Activated CD8-positive, alpha-beta memory T cell treated with anti-CD3 and anti-CD28 coated beads, Interleukin-2, amount 50 U/mL, for 24 hours (primary cell): Measurements from ENCODE around the gene CUEDC1.

Experiments used
- DNase-seq: peaks from one replicate; pipeline ENCODE4 v3.0.0-alpha.2; 2020; ENCODE audit errors: extremely low read depth

Gene CUEDC1

GRCh38 chr17:57957120-57957850 is 2.1 kb upstream of the CUEDC1 start:
- DNase-seq, result no peak

- no peak for DNase-seq
Observed at GRCh38 chr17:57956291-57957119, 1.3 kb upstream of the CUEDC1 start.

GRCh38 chr17:57954397-57955182 is 622 bp downstream of the CUEDC1 start:
- no peak for DNase-seq

GRCh38 chr17:57953705-57954396 is 1.4 kb downstream of the CUEDC1 start:
- DNase-seq, result no peak

- no peak for DNase-seq
Observed at GRCh38 chr17:57953219-57953618, 2.0 kb downstream of the CUEDC1 start.

GRCh38 chr17:57949649-57950048 is 5.6 kb downstream of the CUEDC1 start:
- no peak for DNase-seq

- DNase-seq, result no peak
Observed at GRCh38 chr17:57948555-57949420, 6.4 kb downstream of the CUEDC1 start.

- no peak for DNase-seq
Observed at GRCh38 chr17:57948169-57948554, 7.0 kb downstream of the CUEDC1 start.

- DNase-seq, result no peak
Observed at GRCh38 chr17:57947369-57947768, 7.8 kb downstream of the CUEDC1 start.

- no peak for DNase-seq
Observed at GRCh38 chr17:57946798-57947358, 8.3 kb downstream of the CUEDC1 start.

- no peak for DNase-seq
Observed at GRCh38 chr17:57945996-57946797, 9.0 kb downstream of the CUEDC1 start.

GRCh38 chr17:57944908-57945307 is 10.3 kb downstream of the CUEDC1 start:
- no peak for DNase-seq

- no peak for DNase-seq
Observed at GRCh38 chr17:57943645-57944044, 11.6 kb downstream of the CUEDC1 start.

GRCh38 chr17:57943140-57943539 is 12.1 kb downstream of the CUEDC1 start:
- no peak for DNase-seq

GRCh38 chr17:57941384-57942370 is 13.5 kb downstream of the CUEDC1 start:
- no peak for DNase-seq

GRCh38 chr17:57940653-57941329 is 14.4 kb downstream of the CUEDC1 start:
- DNase-seq, result no peak

GRCh38 chr17:57940231-57940630 is 15.0 kb downstream of the CUEDC1 start:
- no peak for DNase-seq

- DNase-seq, result no peak
Observed at GRCh38 chr17:57939797-57940196, 15.4 kb downstream of the CUEDC1 start.
